A673 (cell line): Measurements from ENCODE around the gene TTC28.
"Not testable (repeated sequence)": the region's sequence is repeated elsewhere in the genome, so short reads cannot be mapped to it uniquely, and the experiment has no call there.

ENCODE experiments used
- EZH2 ChIP-seq: fragments of 200-600 bp; sonication (generic); IDR thresholded peaks from 2 replicates; pipeline ENCODE4 v1.6.1; 2017; ENCODE audit warnings: borderline replicate concordance, low read depth, mild to moderate bottlenecking, mixed read lengths, antibody characterized with exemption, low read length; ENCODE audit not compliant: poor library complexity, severe bottlenecking
- TF ChIP-seq, protein P1 (sequence below): fragments of 300-800, 200-600 bp; sonication (generic); conservative IDR thresholded peaks from 2 replicates; pipeline ENCODE4 v1.5.1; 2017; ENCODE audit warnings: low read depth, mild to moderate bottlenecking, antibody characterized with exemption, low read length, moderate library complexity, mixed read lengths

DNA sequence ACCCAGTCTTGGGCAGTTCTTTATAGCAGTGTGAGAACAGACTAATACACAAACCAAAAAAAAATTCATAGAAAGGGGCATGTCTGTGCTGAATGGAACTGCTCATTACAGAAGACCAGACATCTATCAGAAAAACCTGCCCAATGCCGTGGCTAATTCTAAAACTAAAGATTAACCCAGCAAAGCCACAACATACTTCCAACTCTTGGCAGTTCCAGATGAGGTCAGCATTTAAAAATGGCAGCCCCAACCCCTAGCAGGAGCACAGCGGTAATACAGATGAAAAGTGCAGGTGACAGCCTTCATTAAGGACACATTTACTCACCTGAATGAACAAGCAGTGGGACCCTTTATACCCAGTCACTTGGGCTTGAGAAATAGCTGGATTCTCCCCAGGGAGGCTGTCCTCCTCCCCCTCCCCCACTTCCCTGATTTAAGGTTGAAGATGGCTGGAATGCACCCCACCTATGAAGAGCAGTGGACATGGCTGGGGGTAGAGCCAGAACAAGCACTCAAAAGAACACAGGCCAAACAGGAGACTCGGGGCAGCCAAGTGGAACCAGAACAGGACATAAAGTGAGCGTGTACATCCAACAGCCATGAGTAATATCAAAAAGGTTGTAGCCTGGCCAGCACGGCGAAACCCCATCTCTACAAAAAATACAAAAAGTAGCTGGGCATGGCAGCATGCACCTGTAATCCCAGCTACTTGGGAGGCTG is 13.6 kb upstream of the TTC28 start:
- TF ChIP-seq, protein P1, sequence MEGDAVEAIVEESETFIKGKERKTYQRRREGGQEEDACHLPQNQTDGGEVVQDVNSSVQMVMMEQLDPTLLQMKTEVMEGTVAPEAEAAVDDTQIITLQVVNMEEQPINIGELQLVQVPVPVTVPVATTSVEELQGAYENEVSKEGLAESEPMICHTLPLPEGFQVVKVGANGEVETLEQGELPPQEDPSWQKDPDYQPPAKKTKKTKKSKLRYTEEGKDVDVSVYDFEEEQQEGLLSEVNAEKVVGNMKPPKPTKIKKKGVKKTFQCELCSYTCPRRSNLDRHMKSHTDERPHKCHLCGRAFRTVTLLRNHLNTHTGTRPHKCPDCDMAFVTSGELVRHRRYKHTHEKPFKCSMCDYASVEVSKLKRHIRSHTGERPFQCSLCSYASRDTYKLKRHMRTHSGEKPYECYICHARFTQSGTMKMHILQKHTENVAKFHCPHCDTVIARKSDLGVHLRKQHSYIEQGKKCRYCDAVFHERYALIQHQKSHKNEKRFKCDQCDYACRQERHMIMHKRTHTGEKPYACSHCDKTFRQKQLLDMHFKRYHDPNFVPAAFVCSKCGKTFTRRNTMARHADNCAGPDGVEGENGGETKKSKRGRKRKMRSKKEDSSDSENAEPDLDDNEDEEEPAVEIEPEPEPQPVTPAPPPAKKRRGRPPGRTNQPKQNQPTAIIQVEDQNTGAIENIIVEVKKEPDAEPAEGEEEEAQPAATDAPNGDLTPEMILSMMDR: not testable (repeated sequence)
- TF ChIP-seq EZH2: not testable (repeated sequence)
